Adipocyte (in vitro differentiated cells): ENCODE measurements around the gene POPDC2.
"Not testable (repeated sequence)": the region's sequence is repeated elsewhere in the genome, so short reads cannot be mapped to it uniquely, and the experiment has no call there.

Experiments used
- DNase-seq: peaks from one replicate; pipeline ENCODE4 v3.0.0-alpha.2; 2015; ENCODE audit warnings: low read depth
- H3K27me3 ChIP-seq: replicated peaks from 2 replicates; pipeline ENCODE4 v1.7.0; 2013; ENCODE audit warnings: mild to moderate bottlenecking, low read length, moderate library complexity; ENCODE audit not compliant: control insufficient read depth, insufficient read depth
- H3K36me3 ChIP-seq: 2 replicates; pipeline ENCODE4 v1.7.0; 2013; ENCODE audit warnings: low read length, mild to moderate bottlenecking, moderate library complexity; ENCODE audit not compliant: control insufficient read depth, insufficient read depth, severe bottlenecking
- H3K4me1 ChIP-seq: 2 replicates; pipeline ENCODE4 v1.7.0; 2013; ENCODE audit warnings: mild to moderate bottlenecking, low read length, moderate library complexity; ENCODE audit not compliant: control insufficient read depth, insufficient read depth
- H3K4me3 ChIP-seq: 2 replicates; pipeline ENCODE4 v1.7.0; 2013; ENCODE audit warnings: mild to moderate bottlenecking, low read length, moderate library complexity
- H3K9ac ChIP-seq: 2 replicates; pipeline ENCODE4 v1.7.0; 2013; ENCODE audit warnings: mild to moderate bottlenecking, low read length, moderate library complexity
- H3K9me3 ChIP-seq: 2 replicates; pipeline ENCODE4 v1.7.0; 2013; ENCODE audit warnings: mild to moderate bottlenecking, low read length, moderate library complexity; ENCODE audit not compliant: control insufficient read depth

The POPDC2 gene

DNA sequence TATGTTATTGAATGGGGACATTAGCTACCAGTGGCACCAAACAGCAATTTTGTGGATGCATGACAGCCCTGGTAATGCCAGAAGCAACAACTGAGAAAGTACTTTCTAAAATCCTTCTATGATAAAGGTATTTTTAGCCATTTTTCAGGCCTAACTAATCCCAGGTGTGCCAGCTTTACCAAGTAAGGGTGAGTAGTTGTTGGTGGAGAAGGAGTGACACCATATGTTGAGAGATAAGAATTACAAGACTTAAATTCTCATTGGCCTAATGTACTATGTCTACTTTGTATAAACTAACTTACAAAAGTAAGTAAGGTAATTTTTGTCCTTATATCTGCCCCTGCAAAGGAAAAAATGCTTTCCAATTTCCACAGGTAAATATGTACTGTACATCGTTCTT is 20.9 kb upstream of the POPDC2 start:
- peaks cover 11% of the 10 kb centered on the region for H3K4me1 ChIP-seq
- H3K36me3 ChIP-seq = no peaks in the 10 kb centered on the region
- H3K4me3 ChIP-seq = no peak overlapping the region
- H3K9ac ChIP-seq = no peak overlapping the region
- peak; percentile 65 for DNase-seq
- H3K9me3 ChIP-seq = no peaks in the 10 kb centered on the region
- H3K27me3 ChIP-seq = no peaks in the 10 kb centered on the region

DNA sequence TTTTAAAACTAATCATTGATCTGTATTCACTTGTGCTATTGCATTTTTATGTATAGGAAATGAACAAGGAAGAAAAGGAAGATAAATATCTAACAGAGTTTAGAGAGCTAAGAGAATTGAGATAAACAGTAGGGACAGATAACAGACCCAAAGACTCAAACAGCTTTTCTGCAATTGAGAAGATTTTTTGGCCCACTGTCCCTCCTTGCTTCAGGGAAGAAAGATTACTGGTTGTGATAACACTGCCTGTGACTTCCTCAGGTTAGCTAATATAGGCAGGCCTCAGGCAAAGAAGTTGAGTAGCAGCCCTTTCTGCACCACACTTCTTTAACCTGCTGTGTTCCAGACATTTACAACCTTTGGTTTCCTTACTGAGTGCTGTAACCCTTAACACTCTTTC is 19.5 kb upstream of the POPDC2 start:
- no peak for DNase-seq
- H3K9me3 ChIP-seq = no peaks in the 10 kb centered on the region
- H3K27me3 ChIP-seq = no peaks in the 10 kb centered on the region
- no peak overlapping the region for H3K9ac ChIP-seq
- H3K4me1 ChIP-seq = peaks cover 17% of the 10 kb centered on the region
- H3K36me3 ChIP-seq = no peaks in the 10 kb centered on the region
- H3K4me3 ChIP-seq = no peak overlapping the region

DNA sequence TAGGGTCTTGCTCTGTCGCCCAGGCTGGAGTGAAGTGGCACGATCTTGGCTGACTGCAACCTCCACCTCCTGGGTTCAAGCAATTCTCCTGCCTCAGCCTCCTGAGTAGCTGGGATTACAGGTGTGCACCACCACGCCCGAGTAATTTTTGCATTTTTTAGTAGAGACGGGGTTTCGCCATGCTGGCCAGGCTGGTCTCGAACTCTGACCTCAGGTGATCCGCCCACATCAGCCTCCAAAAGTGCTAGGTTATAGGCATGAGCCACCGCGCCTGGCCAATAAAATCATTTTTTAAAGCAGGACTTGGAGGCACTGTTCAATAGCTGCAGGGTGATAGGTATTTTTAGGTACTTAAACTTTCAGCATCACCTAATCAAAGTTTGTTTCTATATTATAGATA is 17.8 kb upstream of the POPDC2 start:
- H3K9ac ChIP-seq, H3K9me3 ChIP-seq, H3K27me3 ChIP-seq, H3K4me3 ChIP-seq, DNase-seq: not testable (repeated sequence)
- Histone ChIP-seq H3K4me1 (peaks cover 17% of the 10 kb centered on the region), H3K36me3 (peaks cover 12% of the 10 kb centered on the region)

DNA sequence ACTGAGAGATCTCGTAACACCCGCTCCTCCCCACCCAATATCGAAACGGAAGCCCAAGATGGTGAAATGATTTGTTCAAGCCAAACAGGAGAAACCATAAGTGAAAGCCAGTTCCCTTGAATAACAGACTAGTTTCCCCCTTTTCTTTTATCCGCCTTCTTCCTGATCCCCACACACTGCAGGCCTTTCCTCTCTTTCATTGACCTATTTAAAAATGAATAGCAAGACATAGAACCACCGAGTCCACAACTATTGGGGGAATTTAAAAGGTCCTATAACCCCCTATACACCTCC is 17.2 kb upstream of the POPDC2 start:
- Histone ChIP-seq H3K9me3 (no peaks in the 10 kb centered on the region), H3K27me3 (no peaks in the 10 kb centered on the region), H3K9ac (peak overlapping the region; percentile 85), H3K4me1 (peaks cover 17% of the 10 kb centered on the region), H3K36me3 (peaks cover 18% of the 10 kb centered on the region), H3K4me3 (peak overlapping the region; percentile 83)
- DNase-seq = no peak

DNA sequence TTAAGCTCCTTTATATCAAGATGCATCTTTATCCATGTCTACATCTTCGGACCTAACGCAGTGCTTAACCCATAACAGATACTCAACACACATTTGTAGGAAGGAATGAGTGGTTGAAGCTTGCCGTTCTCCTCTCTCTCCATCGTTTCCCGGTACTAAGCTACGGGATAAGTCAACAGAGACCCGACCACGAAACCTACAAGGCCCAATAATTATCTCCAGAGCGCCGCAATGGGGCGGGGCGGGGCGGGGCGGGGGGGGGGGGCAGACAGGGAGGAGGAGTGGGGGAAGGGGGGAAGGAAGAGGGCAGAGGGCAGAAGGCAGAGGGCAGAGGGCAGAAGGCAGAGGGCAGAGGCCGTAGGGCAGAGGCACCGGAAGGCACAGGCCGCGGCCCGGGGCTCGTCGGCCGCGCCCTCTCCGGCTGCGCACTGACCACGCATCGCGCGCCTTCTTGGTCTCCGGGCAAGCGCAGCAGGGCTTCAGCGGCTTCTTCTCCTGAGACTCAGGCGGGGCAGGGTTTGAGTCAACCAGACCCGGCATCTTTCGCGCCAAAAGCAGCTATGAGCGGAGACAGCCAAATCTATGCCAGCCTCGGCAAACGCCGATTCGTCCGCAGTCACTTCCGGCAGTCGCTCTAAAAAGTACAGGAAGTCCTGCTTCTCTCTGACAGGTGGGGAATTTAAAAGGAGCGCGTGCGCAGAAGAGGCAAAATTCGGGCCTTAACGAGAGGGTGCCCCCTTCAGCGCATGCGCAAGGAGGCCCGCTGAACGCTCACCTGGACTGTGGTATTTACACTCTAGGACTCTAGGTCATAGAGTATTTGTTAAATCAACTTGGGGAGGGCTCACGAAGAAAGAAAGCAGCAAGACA is 16.6 kb upstream of the POPDC2 start, which contains the start of gene COX17:
TSS of gene COX17 (minus strand) at position 636 of the 870 bp plus-strand sequence. CDS start at position 540, 96 bp downstream.
- peaks cover 17% of the 10 kb centered on the region for H3K4me1 ChIP-seq
- H3K9me3 ChIP-seq = no peaks in the 10 kb centered on the region
- H3K4me3 ChIP-seq = peak within 1 kb of the TSS; percentile 83
- no peaks in the 10 kb centered on the region for H3K27me3 ChIP-seq
- peaks cover 22% of the 10 kb centered on the region for H3K36me3 ChIP-seq
- H3K9ac ChIP-seq = peak within 1 kb of the TSS; percentile 85
- peak; percentile 97 for DNase-seq

DNA sequence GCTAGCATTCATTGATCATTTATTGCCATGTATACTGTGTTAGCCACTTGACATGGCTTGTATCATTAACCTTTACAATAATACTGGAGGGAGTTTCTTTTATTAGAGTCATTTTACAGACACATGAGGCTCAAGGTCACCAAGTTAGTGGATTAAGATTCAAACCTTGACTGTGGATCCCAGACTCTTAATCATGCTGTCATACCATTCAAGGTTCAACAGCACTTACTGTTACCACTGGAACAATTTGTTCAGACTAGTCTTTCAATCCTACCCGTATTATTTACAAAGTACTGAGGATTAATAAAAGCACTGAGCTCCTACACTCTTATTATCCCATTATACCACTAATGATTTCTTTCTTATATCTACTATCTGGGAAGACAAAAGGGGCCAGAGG is 15.6 kb upstream of the POPDC2 start:
- H3K9me3 ChIP-seq = no peaks in the 10 kb centered on the region
- DNase-seq = no peak
- H3K36me3 ChIP-seq = peaks cover 32% of the 10 kb centered on the region
- peak overlapping the region; percentile 83 for H3K4me3 ChIP-seq
- peaks cover 17% of the 10 kb centered on the region for H3K4me1 ChIP-seq
- no peaks in the 10 kb centered on the region for H3K27me3 ChIP-seq
- H3K9ac ChIP-seq = peak overlapping the region; percentile 84

DNA sequence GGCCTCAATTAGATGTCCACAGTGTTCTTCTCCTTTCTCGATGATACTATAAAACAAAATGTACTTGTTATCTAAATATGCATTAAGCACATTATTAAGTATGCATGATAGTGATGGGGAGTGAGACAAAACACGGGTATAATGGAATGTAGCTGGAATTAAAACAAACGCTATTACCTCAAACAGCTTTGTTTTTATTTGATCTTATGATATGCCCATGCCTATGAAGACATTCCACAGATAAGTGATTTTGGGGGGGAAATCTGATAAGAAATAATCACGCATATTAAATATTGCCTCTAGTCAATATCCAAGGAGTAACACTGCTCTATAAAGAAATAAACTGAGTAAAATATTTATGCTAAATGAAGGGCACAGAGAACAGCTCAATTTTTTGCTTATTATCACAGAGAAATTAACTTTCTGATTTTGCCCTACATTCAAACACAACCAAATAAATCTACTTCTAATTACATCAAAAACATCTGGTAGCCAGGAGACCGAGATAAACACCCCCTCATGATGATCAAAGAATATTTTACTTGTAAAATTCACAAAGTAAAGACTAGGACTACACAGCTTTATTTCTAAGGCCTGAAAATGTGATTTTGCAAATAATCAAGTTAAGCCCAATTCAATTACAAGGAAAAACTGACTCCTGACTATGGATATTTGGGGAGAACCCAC is 14.9 kb upstream of the POPDC2 start:
- Histone ChIP-seq H3K4me3 (peak overlapping the region; percentile 83), H3K36me3 (peaks cover 32% of the 10 kb centered on the region), H3K9ac (no peak overlapping the region), H3K9me3 (no peaks in the 10 kb centered on the region), H3K27me3 (no peaks in the 10 kb centered on the region), H3K4me1 (peaks cover 19% of the 10 kb centered on the region)
- no peak for DNase-seq

DNA sequence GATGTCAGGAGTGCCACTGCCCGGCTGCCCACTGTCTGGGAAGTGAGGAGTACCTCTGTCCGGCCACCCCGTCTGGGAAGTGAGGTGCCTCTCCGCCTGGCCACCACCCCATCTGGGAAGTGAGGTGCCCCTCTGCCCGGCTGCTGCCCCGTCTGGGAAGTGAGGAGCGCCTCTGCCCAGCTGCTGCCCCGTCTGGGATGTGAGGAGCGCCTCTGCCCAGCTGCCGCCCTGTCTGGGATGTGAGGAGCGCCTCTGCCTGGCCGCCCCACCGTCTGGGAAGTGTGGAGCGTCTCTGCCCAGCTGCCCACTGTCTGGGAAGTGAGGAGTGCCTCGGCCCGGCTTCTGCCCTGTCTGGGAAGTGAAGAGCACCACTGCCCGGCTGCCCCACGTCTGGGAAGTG is 13.5 kb upstream of the POPDC2 start:
- no peak for DNase-seq
- H3K4me1 ChIP-seq = peaks cover 26% of the 10 kb centered on the region
- H3K4me3 ChIP-seq = no peak overlapping the region
- H3K9me3 ChIP-seq = no peaks in the 10 kb centered on the region
- no peaks in the 10 kb centered on the region for H3K27me3 ChIP-seq
- H3K36me3 ChIP-seq = peaks cover 35% of the 10 kb centered on the region
- H3K9ac ChIP-seq = no peak overlapping the region

DNA sequence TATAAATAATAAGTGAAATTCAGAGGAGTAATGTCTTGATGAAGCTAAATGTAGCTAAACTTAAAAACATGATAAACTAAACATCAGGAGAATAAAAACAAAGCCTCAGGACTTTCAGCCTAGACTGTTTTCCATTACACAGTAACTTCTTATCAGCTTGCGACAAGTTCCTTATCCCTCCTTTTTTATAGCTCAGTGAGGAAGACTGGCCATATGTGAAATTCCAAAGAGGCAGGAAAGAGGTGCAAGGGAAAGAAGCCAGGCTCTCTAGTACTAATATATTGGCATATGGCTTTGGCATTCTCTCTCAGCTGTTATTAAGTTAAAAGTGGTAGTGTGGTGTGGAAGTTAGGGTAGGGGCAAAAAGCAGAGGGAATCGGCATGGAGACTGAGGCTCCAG is 12.4 kb upstream of the POPDC2 start:
- Histone ChIP-seq H3K4me3 (no peak overlapping the region), H3K4me1 (peaks cover 24% of the 10 kb centered on the region), H3K9me3 (no peaks in the 10 kb centered on the region), H3K36me3 (peaks cover 43% of the 10 kb centered on the region), H3K9ac (no peak overlapping the region), H3K27me3 (no peaks in the 10 kb centered on the region)
- no peak for DNase-seq

DNA sequence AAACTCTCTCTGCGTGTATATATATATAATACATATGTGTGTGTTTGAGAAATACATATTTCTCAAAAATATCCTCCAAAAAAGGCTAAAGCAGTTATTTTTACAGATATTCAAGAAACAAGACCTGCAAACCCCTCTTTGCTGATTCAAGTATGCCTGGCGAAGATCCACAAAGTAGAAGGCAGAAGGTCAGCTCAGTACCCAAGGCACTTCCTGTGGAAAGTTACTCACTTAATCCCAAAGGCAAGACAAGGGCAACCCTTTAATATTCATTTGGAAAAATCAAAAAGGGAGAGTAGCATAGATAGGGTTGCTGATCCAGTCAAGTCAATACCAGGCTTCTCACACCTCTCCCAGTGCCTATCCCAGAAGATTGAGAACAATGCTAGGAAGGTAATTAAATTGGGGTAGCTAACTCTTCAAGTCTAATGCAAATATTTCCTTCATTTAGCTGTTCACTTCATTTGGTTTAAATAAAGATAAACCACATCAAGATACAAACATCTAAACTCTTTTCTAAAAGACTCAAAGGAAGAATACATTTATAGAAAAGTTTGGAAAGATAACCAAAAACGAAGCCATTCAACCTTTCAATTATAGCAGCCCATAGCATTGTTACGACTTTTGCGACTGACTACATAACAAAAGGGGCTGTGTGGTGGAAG is 9.6 kb upstream of the POPDC2 start:
- no peaks in the 10 kb centered on the region for H3K9me3 ChIP-seq
- H3K36me3 ChIP-seq = peaks cover 47% of the 10 kb centered on the region
- H3K4me1 ChIP-seq = peaks cover 12% of the 10 kb centered on the region
- H3K4me3 ChIP-seq = no peak overlapping the region
- H3K27me3 ChIP-seq = no peaks in the 10 kb centered on the region
- no peak for DNase-seq
- H3K9ac ChIP-seq = no peak overlapping the region

DNA sequence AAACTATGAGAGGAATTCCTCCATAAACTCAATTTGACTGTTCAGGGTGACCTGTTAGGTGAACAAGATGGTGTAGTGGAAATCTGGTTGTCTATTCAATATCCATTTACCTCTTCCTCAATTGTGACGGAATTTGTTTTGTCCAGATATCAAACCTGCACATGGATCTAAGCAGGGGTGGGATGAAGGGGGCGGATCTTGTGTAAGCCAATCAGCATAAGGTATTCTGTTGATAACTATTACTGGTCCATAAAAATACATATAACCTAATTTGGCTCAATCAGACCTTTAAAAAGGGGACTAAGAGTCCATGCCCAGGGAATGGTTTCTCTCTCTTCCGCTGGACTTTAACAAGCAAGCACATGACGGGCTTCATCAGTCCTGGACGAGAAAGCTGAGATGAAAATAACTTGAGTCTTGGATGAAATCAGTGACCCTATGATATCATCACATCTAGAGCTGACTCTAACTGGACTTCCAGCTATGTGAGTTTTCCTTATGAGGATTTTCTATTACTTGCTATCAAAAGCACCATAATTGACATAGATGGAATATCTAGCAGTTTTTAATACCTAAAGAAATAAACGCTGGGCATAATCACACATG is 5.7 kb upstream of the POPDC2 start:
- Histone ChIP-seq H3K4me3 (no peak overlapping the region), H3K27me3 (no peaks in the 10 kb centered on the region), H3K36me3 (peaks cover 15% of the 10 kb centered on the region), H3K9me3 (no peaks in the 10 kb centered on the region), H3K9ac (no peak overlapping the region), H3K4me1 (peaks cover 35% of the 10 kb centered on the region)
- DNase-seq = no peak
